Stimulated activated CD8-positive, alpha-beta memory T cell treated with anti-CD3 and anti-CD28 coated beads, Interleukin-7, amount 100 ng/mL, for 48 hours (primary cell): ENCODE measurements around the gene CGB7.
"Not testable (repeated sequence)": the region's sequence is repeated elsewhere in the genome, so short reads cannot be mapped to it uniquely, and the experiment has no call there.

Experiments
- DNase-seq, 2 donors: peaks; one replicate each; pipeline ENCODE4 v3.0.0-alpha.2; 2020; ENCODE audit warnings: low read depth in 1 of 2; ENCODE audit errors: extremely low read depth in 1 of 2

The CGB7 gene

DNA sequence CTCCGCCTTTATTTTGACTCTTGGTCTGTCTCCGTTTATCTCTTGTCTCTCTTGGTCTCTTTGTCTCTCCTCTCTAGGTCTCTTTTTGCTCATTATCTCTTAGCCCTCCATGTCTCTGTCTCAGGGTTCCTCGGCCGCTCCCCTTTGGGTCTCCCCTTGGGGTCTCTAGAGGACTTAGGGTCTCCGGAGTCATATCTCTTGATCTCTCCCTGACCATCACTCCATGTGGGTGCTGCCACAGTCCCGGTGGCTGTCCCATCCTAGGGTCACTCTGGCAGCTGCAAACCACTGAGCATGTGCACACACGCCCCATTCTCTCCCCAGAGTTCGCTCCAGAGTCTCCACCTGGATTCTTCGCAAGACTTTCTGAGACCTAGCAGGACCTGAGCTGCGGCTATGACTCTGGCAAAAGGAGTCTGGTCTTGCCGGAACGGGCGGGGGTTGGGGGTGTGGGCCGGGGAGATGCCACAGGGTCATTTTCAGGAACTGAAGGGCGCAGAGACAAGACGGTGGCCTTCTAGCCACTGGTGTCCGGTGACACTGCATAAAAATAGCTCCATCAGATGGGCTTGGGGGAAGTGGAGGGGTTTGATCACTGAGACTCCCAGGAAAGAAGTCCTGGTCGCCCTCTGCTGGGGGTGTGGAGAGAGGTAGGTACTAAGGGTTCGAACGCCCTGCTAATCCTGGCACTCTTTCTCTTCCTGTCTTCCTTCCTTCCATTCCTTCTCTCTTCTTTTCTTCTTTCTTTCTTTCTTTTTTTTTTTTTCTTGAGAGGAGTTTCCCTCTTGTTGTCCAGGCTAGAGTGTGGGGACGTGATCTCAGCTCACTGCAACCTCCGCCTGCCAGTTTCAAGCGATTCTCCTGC, 16.2 kb upstream of the CGB7 start:
- no peak for DNase-seq

DNA sequence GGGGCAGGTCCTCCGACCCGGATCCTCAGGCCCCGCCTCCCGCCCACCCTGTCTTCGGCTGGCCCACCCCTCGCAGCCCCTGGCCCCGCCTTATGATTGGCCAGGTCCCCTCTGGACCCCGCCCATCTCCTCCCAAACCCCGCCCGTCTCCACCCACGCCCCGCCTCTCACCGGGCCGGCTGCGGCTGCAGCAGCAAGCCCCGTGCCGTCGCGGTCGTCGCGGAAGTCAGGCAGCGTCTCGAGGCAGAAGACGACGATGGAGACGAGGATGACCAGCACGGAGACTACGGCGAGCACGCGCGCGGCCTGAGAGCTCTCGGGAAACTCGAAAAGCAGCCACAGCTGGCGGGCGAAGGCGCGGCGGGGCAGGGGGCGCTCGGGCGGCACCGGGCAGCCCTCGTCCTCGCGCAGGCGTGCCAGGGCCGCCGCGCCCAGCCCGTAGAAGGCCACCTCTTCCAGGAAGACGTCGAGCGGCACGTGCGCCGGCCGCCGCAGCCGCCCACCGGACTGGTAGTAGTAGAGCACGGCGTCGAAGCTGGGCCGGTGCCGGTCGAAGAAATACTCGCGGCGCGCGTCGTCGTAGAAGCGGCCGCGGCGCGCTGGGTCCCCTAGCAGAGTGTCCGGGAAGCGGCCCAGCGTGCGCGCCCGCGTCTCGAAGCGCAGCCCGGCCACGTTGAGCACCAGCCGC, 14.5 kb upstream of the CGB7 start:
- DNase-seq: no peak

GRCh38 chr19:49070416-49070815, 12.9 kb upstream of the CGB7 start:
- no peak for DNase-seq

DNA sequence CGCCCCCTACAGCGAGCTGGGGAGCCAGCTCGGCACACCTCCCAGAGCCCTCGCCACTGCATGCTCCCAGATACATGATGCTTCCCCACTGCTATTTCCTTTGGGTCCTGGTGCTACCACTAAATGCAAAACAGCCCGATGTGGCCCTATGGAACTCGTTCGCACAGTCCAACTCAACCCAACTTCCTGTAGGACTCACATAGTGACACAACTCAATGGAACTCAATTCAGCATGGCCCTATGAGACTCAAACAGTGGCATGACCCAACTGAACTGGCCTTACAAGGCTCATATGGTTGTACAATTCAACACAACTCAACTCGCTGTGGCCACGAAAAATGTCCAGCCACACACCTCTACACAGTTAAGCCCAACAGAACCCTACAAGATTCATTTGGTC, 11.5 kb upstream of the CGB7 start:
- DNase-seq: no peak

DNA sequence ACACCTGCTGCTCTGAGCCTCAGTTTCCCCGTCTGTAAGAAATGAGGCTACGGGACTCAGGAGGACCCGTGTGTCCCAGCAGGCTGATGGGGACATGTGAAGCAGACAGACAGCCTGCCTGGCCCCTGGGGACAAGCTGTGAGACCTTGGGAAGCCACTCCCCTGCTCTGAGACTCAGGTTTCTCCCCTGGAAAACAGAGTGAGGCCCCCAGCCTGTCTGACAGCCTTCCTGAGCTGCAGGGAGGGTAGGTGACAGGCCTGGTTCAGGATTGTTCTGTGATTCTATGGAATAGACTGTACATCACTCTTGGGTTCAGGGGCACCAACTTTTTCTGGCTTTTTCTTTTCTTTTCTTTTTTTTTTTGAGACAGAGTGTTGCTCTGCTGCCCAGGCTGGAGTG, 10.0 kb upstream of the CGB7 start:
- no peak for DNase-seq

DNA sequence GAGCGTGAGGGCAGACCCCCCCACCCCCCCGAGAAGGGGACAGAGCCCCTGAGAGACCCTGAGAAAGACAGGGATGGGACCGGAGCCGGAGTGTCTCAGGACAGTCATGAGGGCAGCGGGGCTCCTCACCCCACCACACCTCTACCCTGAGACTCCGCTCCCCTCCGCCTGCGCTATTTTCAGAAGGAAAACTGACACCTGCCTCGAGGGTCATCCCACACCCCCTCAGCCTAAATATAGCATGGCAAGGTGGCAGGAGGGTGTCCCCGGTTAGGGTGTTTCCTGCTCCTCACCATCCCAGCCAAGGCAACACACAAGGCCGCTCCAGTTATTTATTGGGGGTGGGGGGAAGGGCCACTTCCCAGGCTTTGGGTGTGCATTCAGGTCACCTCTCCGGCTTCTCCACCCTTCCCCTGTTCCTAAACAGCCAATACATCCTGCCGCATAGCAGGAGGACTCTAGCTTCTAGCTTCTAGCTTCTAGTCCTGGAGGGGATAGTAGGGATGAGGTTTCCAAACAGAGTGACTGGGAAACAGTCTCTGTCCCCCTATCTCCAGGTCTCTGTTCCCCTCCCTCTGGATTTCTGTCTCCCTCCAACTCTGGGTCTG, 8.5 kb upstream of the CGB7 start:
- DNase-seq: no peak

- no peak for DNase-seq
Observed at GRCh38 chr19:49064768-49065611, 7.4 kb upstream of the CGB7 start, which contains the start of gene NTF4. TSS of gene NTF4 (minus strand) at chr19:49064818. CDS start at chr19:49061997, 2,821 bp downstream.

DNA sequence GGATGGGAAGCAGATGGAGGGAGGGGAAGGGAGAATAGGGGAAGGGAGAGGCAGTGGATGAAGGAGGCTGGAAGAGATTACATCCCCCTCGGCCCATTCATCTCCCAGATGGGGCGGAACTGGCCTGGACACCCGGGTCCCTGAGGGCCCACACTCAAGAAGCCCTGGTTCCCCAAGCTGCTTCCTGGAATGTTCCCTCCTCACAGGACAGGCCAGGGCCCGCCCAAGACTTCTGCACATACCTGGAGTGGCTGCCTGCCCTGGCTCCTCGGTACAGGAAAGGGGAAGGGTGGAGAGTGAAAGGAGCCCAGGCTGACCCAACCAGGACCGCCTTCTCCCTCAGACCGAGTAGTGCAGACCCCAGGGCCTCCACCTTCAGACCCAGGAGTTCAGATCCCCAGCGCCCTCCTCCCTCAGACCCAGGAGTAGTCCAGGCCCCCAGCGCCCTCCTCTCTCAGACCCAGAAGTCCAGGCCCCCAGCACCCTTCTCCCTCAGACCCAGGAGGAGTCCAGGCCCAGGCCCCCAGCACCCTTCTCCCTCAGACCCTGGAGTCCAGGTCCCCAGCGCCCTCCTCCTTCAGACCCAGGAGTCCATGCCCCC, 6.6 kb upstream of the CGB7 start:
- no peak for DNase-seq

DNA sequence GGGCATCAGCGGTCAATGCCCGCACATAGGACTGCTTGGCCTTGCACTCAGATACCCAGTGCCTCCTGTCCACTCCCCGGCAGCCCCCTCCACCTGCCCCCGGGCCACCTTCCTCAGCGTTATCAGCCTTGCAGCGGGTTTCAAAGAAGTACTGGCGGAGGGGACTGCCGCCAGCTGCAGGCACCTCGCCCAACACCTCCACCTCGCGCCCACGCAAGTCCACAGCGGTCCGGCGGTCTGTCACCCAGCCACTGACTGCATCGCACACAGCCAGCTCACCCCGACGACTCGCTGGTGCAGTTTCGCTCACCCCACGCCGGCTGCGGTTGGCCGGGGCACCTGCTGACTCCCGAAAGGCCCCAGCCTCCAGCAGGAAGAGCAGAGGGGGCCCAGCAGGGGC, 3.9 kb upstream of the CGB7 start:
- DNase-seq: no peak

DNA sequence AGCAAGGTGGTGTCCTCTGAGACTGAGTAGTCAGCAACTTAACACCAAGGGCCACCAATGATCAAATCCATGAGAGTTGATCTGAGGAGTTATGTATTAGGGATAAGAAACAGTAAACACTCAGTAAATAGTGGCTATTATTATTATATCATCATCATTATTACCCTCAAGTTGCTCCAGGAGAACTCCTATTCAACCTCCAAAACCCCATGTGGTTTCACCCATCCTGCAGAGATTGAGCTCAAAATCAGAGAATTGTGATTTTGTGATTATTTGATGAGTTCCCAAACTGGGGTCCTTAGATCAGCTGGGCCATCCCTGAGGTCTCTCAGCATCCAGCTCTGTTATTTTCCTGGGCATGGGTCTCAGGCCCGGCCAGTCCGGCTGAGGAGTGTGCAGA, 3.5 kb upstream of the CGB7 start:
- no peak for DNase-seq

- DNase-seq: no peak
Observed at GRCh38 chr19:49059053-49059452, 1.5 kb upstream of the CGB7 start.

GRCh38 chr19:49058562-49058961, 1.0 kb upstream of the CGB7 start:
- DNase-seq: no peak

DNA sequence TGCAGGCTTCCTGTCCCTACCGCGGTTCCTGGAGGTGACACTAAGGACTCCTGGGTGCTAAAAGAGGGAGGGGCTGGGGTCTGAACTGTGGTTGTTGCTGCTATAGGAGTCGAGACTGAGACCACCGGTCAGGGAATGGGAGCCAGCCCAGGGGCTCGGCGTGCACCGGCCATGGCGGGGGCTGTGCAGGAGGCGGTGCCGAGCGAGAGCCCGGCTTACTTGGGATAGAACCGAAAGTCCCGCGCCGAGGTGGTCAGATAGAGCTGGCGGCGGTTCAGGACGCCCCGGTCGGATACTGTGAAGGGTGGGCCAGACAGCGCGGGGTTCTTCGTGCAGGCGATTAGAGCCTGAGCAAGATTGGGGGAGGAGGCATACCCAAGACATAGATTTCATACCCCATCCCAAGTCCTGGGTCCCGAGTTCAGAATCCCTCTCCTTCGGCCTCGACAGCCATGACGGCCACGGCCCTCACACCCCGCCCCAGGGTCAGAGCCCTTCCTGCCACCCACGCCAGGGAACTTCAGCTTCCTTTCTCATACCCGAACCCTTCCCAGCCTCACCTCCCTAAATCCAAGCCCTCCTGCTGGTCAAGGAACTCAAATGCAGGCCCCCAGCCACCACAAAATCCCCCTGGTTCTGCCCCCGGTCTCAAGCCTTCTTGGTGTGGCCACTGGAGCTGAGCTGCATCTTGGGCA, 500 bp downstream of the CGB7 start:
- DNase-seq: not testable (repeated sequence)

- DNase-seq: no peak
Observed at GRCh38 chr19:49056101-49056901, 1.2 kb downstream of the CGB7 start.

GRCh38 chr19:49050376-49051033, 7.0 kb downstream of the CGB7 start:
- not testable (repeated sequence) for DNase-seq

- not testable (repeated sequence) for DNase-seq
Observed at GRCh38 chr19:49049834-49050233, 7.7 kb downstream of the CGB7 start.

DNA sequence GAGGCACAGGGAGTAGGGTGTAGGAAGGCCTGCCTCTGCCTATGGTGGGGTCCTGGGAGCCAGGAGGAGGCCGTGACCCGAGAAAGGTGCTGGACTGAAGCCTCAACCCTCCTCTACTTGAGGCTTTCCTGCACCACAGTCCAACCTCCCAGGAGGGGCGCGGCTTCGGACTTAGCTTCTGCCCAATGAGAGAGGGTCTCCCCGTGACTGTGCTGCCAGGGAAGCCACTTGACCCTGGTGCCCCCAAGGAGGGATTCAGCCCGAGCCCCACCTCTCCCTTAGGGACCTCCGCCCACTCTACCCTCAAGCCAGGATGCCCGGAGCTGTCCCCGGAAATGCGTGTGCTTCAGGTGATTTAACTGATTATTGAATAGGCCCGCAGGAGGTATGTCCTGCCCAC, 8.5 kb downstream of the CGB7 start, which contains the start of gene CGB8:
CGB8 (minus strand) TSS at position 101 of the 400 bp plus-strand sequence. CDS start 372 bp downstream, outside the sequence.
- not testable (repeated sequence) for DNase-seq

- not testable (repeated sequence) for DNase-seq
Observed at GRCh38 chr19:49043548-49043947, 14.0 kb downstream of the CGB7 start, which contains the start of gene CGB5. TSS of gene CGB5 (plus strand) at chr19:49043848. CDS start at chr19:49044210, 362 bp downstream.
